Measurements from ENCODE around the gene MTF1.

MTF1 gene

GRCh38 chr1:37845786-37846185 lies 13.6 kb downstream of the MTF1 start (continued):
- TF ChIP-seq ZNF398 (tag by site-specific recombination; IDR thresholded peaks at IDR 0.05) (no peak), ZNF280D (tag by site-specific recombination; IDR thresholded peaks at IDR 0.05) (no peak), ZNF571 (tag by site-specific recombination; IDR thresholded peaks at IDR 0.05) (no peak), ZFP3 (tag by site-specific recombination; IDR thresholded peaks at IDR 0.05; ENCODE audit: low read depth) (no peak), ZNF16 (tag by site-specific recombination; IDR thresholded peaks at IDR 0.05; ENCODE audit: low read depth) (no peak)

GRCh38 chr1:37845049-37845646 lies 14.2 kb downstream of the MTF1 start:
- H3K27ac ChIP-seq (ENCODE audit: extremely low read depth, low read depth, low read length): no peak overlapping the region
- H3K4me1 ChIP-seq (ENCODE audit: control insufficient read depth, insufficient read depth, low read length): no peaks in the 10 kb centered on the region
- TF ChIP-seq YY1 (tag by site-specific recombination; IDR thresholded peaks at IDR 0.05) (no peak), PRDM1 (tag by site-specific recombination; IDR thresholded peaks at IDR 0.05) (peak; percentile 60), ZNF157 (tag by site-specific recombination; IDR thresholded peaks at IDR 0.05) (no peak), ZSCAN23 (tag by site-specific recombination; IDR thresholded peaks at IDR 0.05) (no peak)
- ChIA-PET POLR2A (interaction anchor here (0.8 kb wide), 1 partner anchor 14 kb away, joined by 3 read pairs; the partner anchor contains the start of gene MTF1), CTCF (interaction anchor here (1.0 kb wide), 1 partner anchor 14 kb away, joined by 5 read pairs; the partner anchor contains the start of gene MTF1)
- H3K4me3 ChIP-seq (ENCODE audit: low read depth, low read length): no peak overlapping the region
- peaks cover 4 to 51% of the 10 kb centered on the region in 2 experiments; a peak in 2 of 3 replicates for H3K36me3 ChIP-seq (ENCODE audit: control insufficient read depth in 2 of 2, insufficient read depth in 1 of 2, low read length in 2 of 2)
- H3K9me3 ChIP-seq (ENCODE audit: control insufficient read depth, insufficient read depth, low read depth, low read length): no peaks in the 10 kb centered on the region

- CTCF ChIA-PET: interaction anchor here (1.0 kb wide), 1 partner anchor 15 kb away, joined by 5 read pairs; the partner anchor contains the start of gene MTF1
- Histone ChIP-seq H3K9me3 (ENCODE audit: control insufficient read depth, insufficient read depth, low read depth, low read length) (no peaks in the 10 kb centered on the region), H3K4me1 (ENCODE audit: control insufficient read depth, insufficient read depth, low read length) (no peaks in the 10 kb centered on the region), H3K36me3 (ENCODE audit: control insufficient read depth in 2 of 2, insufficient read depth in 1 of 2, low read length in 2 of 2) (peaks cover under 1 to 52% of the 10 kb centered on the region in 2 experiments; a peak in 2 of 3 replicates), H3K4me3 (ENCODE audit: low read depth, low read length) (no peak overlapping the region), H3K27ac (ENCODE audit: extremely low read depth, low read depth, low read length) (no peak overlapping the region)
- POLR2A ChIA-PET: interaction anchor here (0.8 kb wide), 1 partner anchor 15 kb away, joined by 3 read pairs; the partner anchor contains the start of gene MTF1
- no peak for TF ChIP-seq SP3 (tag by site-specific recombination; IDR thresholded peaks at IDR 0.05)
Measured at GRCh38 chr1:37844536-37844935, 14.9 kb downstream of the MTF1 start.

GRCh38 chr1:37841652-37842051 lies 17.7 kb downstream of the MTF1 start:
- no peak overlapping the region for H3K27ac ChIP-seq (ENCODE audit: extremely low read depth, low read depth, low read length)
- no peak overlapping the region for H3K4me3 ChIP-seq (ENCODE audit: low read depth, low read length)
- H3K36me3 ChIP-seq (ENCODE audit: control insufficient read depth in 2 of 2, insufficient read depth in 1 of 2, low read length in 2 of 2): peaks cover 13 to 54% of the 10 kb centered on the region in 2 experiments
- H3K9me3 ChIP-seq (ENCODE audit: control insufficient read depth, insufficient read depth, low read depth, low read length): no peaks in the 10 kb centered on the region
- POLR2A ChIA-PET: interaction anchor here (1.3 to 1.8 kb wide), 2 partner anchors 18 to 34 kb away, joined by 4 to 7 read pairs; partner anchors contain the start of genes C1orf122, MTF1 and YRDC
- H3K4me1 ChIP-seq (ENCODE audit: control insufficient read depth, insufficient read depth, low read length): no peaks in the 10 kb centered on the region
- CTCF ChIA-PET: interaction anchor here (1.7 kb wide), 1 partner anchor 30 kb away, joined by 7 read pairs; no protein-coding TSS in a partner anchor
- no peak for TF ChIP-seq ZNF175 (tag by site-specific recombination; IDR thresholded peaks at IDR 0.05)
